ENCODE measurements around the gene ARL2BP.

The ARL2BP gene

GRCh38 chr16:57277586-57277985 lies 32.5 kb downstream of the ARL2BP start:
- no CpG with 5 or more reads among the region's 1 CpG for WGBS (ENCODE audit: extremely low coverage, insufficient coverage, low lambda C conversion rate)
- no peak overlapping the region for H3K9ac ChIP-seq (ENCODE audit: low read length)

GRCh38 chr16:57278494-57278893 lies 33.4 kb downstream of the ARL2BP start:
- Histone ChIP-seq H2BK5ac (ENCODE audit: low read length) (no peak overlapping the region), H3K18ac (ENCODE audit: low read length) (no peak overlapping the region), H3K4ac (ENCODE audit: low read depth, low read length) (no peak overlapping the region), H4K5ac (ENCODE audit: low read length) (no peak overlapping the region), H3K23ac (ENCODE audit: low read length) (no peak overlapping the region), H4K8ac (ENCODE audit: low read depth, low read length) (no peak overlapping the region), H3K4me1 (ENCODE audit: control insufficient read depth, low read depth, low read length) (no peaks in the 10 kb centered on the region), H3K27ac (ENCODE audit: low read depth, low read length) (no peak overlapping the region), H2AK5ac (ENCODE audit: low read length) (no peak overlapping the region), H3K27me3 (ENCODE audit: insufficient read depth, low read length, poor library complexity) (peaks cover 2% of the 10 kb centered on the region), H3K79me2 (ENCODE audit: control insufficient read depth, insufficient read depth, low read length) (no peaks in the 10 kb centered on the region), H3K4me2 (ENCODE audit: low read length) (no peak overlapping the region), H3K36me3 (ENCODE audit: control insufficient read depth, insufficient read depth, low read length) (no peaks in the 10 kb centered on the region), H3K56ac (ENCODE audit: low read length) (no peak overlapping the region), H3K9ac (ENCODE audit: low read length) (no peak overlapping the region), H2BK120ac (ENCODE audit: low read depth, low read length) (no peak overlapping the region), H3K79me1 (ENCODE audit: low read length) (no peaks in the 10 kb centered on the region), H2BK15ac (replicated peaks; ENCODE audit: low read depth) (no peak overlapping the region), H3K4me3 (ENCODE audit: low read length) (no peak overlapping the region)
- WGBS (ENCODE audit: extremely low coverage, insufficient coverage, low lambda C conversion rate): no CpG with 5 or more reads among the region's 4 CpGs
- DNase-seq: no peak

More at GRCh38 chr16:57277586-57277985, 32.5 kb downstream of the ARL2BP start:
- Histone ChIP-seq H2BK5ac (ENCODE audit: low read length) (no peak overlapping the region), H3K18ac (ENCODE audit: low read length) (no peak overlapping the region), H3K27me3 (ENCODE audit: insufficient read depth, low read length, poor library complexity) (no peaks in the 10 kb centered on the region), H4K8ac (ENCODE audit: low read depth, low read length) (no peak overlapping the region), H2BK120ac (ENCODE audit: low read depth, low read length) (no peak overlapping the region), H3K79me1 (ENCODE audit: low read length) (no peaks in the 10 kb centered on the region), H3K23ac (ENCODE audit: low read length) (no peak overlapping the region), H3K4me2 (ENCODE audit: low read length) (no peak overlapping the region), H2BK15ac (replicated peaks; ENCODE audit: low read depth) (no peak overlapping the region), H3K4me1 (ENCODE audit: control insufficient read depth, low read depth, low read length) (no peaks in the 10 kb centered on the region), H2AK5ac (ENCODE audit: low read length) (no peak overlapping the region), H3K4ac (ENCODE audit: low read depth, low read length) (no peak overlapping the region), H3K4me3 (ENCODE audit: low read length) (no peak overlapping the region), H4K5ac (ENCODE audit: low read length) (no peak overlapping the region), H3K79me2 (ENCODE audit: control insufficient read depth, insufficient read depth, low read length) (no peaks in the 10 kb centered on the region), H3K56ac (ENCODE audit: low read length) (no peak overlapping the region), H3K36me3 (ENCODE audit: control insufficient read depth, insufficient read depth, low read length) (no peaks in the 10 kb centered on the region), H3K27ac (ENCODE audit: low read depth, low read length) (no peak overlapping the region)
- no peak for DNase-seq

DNA sequence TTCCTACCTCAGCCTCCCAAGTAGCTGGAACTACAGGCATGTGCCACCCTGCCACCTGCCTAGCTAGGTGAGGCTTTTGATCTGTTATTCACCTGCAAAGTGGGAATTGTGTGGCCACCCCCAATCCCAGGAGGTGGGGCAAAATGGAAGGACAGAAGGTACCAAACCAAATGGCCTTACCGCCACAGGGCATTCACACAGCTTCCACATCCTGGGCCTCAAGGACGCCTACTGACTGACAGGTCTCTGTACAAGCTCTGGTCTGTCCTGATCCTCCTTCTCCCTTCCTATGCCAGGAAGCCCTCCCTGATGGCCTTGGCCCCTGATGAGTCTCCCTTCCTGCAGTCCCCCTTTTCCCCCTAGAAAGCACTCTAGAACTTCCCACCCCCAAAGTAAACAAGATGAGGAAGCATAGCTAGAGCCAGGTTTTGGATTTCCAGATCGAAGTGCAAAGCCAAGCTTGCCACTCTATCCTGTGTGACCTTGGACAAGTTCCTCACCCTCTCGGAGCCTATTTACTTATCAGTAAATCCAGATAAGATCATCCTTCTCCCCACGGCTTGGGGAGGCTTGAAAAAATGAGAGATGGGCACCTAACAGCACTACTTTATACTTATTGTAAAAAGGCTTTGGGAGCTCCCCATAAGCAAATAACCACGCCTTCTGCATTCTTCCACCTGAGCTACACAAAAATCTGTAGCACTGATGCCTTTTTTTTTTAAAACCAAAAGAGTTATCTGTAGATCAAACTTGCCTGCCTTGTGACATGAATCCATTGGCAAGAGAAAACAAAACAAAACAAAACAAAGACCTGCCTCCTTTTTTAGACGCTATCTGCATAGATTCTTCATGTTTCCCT lies 35.0 kb downstream of the ARL2BP start:
- Histone ChIP-seq H3K79me1 (ENCODE audit: low read length) (no peaks in the 10 kb centered on the region), H2BK120ac (ENCODE audit: low read depth, low read length) (no peak overlapping the region), H4K8ac (ENCODE audit: low read depth, low read length) (no peak overlapping the region), H4K5ac (ENCODE audit: low read length) (no peak overlapping the region), H2BK15ac (replicated peaks; ENCODE audit: low read depth) (no peak overlapping the region), H2BK5ac (ENCODE audit: low read length) (no peak overlapping the region), H3K4ac (ENCODE audit: low read depth, low read length) (no peak overlapping the region), H3K27ac (ENCODE audit: low read depth, low read length) (no peak overlapping the region), H3K56ac (ENCODE audit: low read length) (no peak overlapping the region), H3K79me2 (ENCODE audit: control insufficient read depth, insufficient read depth, low read length) (no peaks in the 10 kb centered on the region), H3K9ac (ENCODE audit: low read length) (no peak overlapping the region), H3K4me2 (ENCODE audit: low read length) (no peak overlapping the region), H2AK5ac (ENCODE audit: low read length) (no peak overlapping the region), H3K23ac (ENCODE audit: low read length) (no peak overlapping the region), H3K18ac (ENCODE audit: low read length) (no peak overlapping the region), H3K4me1 (ENCODE audit: control insufficient read depth, low read depth, low read length) (no peaks in the 10 kb centered on the region), H3K4me3 (ENCODE audit: low read length) (no peak overlapping the region), H3K27me3 (ENCODE audit: insufficient read depth, low read length, poor library complexity) (peaks cover 9% of the 10 kb centered on the region), H3K36me3 (ENCODE audit: control insufficient read depth, insufficient read depth, low read length) (no peaks in the 10 kb centered on the region)
- no peak for DNase-seq
- WGBS (ENCODE audit: extremely low coverage, insufficient coverage, low lambda C conversion rate): no CpG with 5 or more reads among the region's 7 CpGs

- Histone ChIP-seq H3K4me2 (ENCODE audit: low read length) (no peak overlapping the region), H3K27me3 (ENCODE audit: insufficient read depth, low read length, poor library complexity) (peaks cover 9% of the 10 kb centered on the region), H3K18ac (ENCODE audit: low read length) (no peak overlapping the region), H2BK120ac (ENCODE audit: low read depth, low read length) (no peak overlapping the region), H3K36me3 (ENCODE audit: control insufficient read depth, insufficient read depth, low read length) (no peaks in the 10 kb centered on the region), H2AK5ac (ENCODE audit: low read length) (no peak overlapping the region), H3K79me2 (ENCODE audit: control insufficient read depth, insufficient read depth, low read length) (no peaks in the 10 kb centered on the region), H3K9ac (ENCODE audit: low read length) (no peak overlapping the region), H2BK5ac (ENCODE audit: low read length) (no peak overlapping the region), H3K4me3 (ENCODE audit: low read length) (no peak overlapping the region), H4K8ac (ENCODE audit: low read depth, low read length) (no peak overlapping the region), H3K4ac (ENCODE audit: low read depth, low read length) (no peak overlapping the region), H3K23ac (ENCODE audit: low read length) (no peak overlapping the region), H3K56ac (ENCODE audit: low read length) (no peak overlapping the region), H3K79me1 (ENCODE audit: low read length) (no peaks in the 10 kb centered on the region), H3K27ac (ENCODE audit: low read depth, low read length) (no peak overlapping the region), H3K4me1 (ENCODE audit: control insufficient read depth, low read depth, low read length) (no peaks in the 10 kb centered on the region), H2BK15ac (replicated peaks; ENCODE audit: low read depth) (no peak overlapping the region), H4K5ac (ENCODE audit: low read length) (no peak overlapping the region)
- no peak for DNase-seq
- WGBS (ENCODE audit: extremely low coverage, insufficient coverage, low lambda C conversion rate): no CpG with 5 or more reads among the region's 3 CpGs
These were observed 36.7 kb downstream of the ARL2BP start for GRCh38 chr16:57281791-57282190.

- Histone ChIP-seq H3K4me1 (ENCODE audit: control insufficient read depth, low read depth, low read length) (no peaks in the 10 kb centered on the region), H3K9ac (ENCODE audit: low read length) (no peak overlapping the region), H3K23ac (ENCODE audit: low read length) (no peak overlapping the region), H3K18ac (ENCODE audit: low read length) (no peak overlapping the region), H3K79me2 (ENCODE audit: control insufficient read depth, insufficient read depth, low read length) (no peaks in the 10 kb centered on the region), H2BK15ac (replicated peaks; ENCODE audit: low read depth) (no peak overlapping the region), H2AK5ac (ENCODE audit: low read length) (no peak overlapping the region), H4K8ac (ENCODE audit: low read depth, low read length) (no peak overlapping the region), H3K27ac (ENCODE audit: low read depth, low read length) (no peak overlapping the region), H3K36me3 (ENCODE audit: control insufficient read depth, insufficient read depth, low read length) (no peaks in the 10 kb centered on the region), H3K4me3 (ENCODE audit: low read length) (no peak overlapping the region), H3K4ac (ENCODE audit: low read depth, low read length) (no peak overlapping the region), H3K27me3 (ENCODE audit: insufficient read depth, low read length, poor library complexity) (peaks cover 9% of the 10 kb centered on the region), H3K56ac (ENCODE audit: low read length) (no peak overlapping the region), H4K5ac (ENCODE audit: low read length) (no peak overlapping the region), H3K4me2 (ENCODE audit: low read length) (no peak overlapping the region), H2BK120ac (ENCODE audit: low read depth, low read length) (no peak overlapping the region), H2BK5ac (ENCODE audit: low read length) (no peak overlapping the region), H3K79me1 (ENCODE audit: low read length) (no peaks in the 10 kb centered on the region)
- no peak for DNase-seq
- WGBS (ENCODE audit: extremely low coverage, insufficient coverage, low lambda C conversion rate): no CpG with 5 or more reads among the region's 8 CpGs
These were observed 37.6 kb downstream of the ARL2BP start for GRCh38 chr16:57282510-57283213.

All from mesendoderm (in vitro differentiated cells).